Vagina (tissue), 2 donors: Measurements from ENCODE around the gene DNAJB8. TPM values are rescaled to one million over a fixed set of nuclear protein-coding genes. Genes with fewer than 3 reads are reported as not detected.

ENCODE experiments used
- DNase-seq, 2 donors: peaks; one replicate each; pipeline ENCODE4 v3.0.0-alpha.2; 2017; ENCODE audit errors: extremely low spot score in 2 of 2
- H3K27ac ChIP-seq: fragments of 200-600 bp; sonication (generic); one replicate; pipeline ENCODE4 v1.5.1; 2019
- H3K27me3 ChIP-seq: fragments of 200-600 bp; sonication (generic); one replicate; pipeline ENCODE4 v1.5.1; 2019
- H3K36me3 ChIP-seq, 2 donors: fragments of 200-600 bp; sonication (generic); one replicate each; pipeline ENCODE4 v1.5.1; 2017 to 2019
- H3K4me1 ChIP-seq: fragments of 200-600 bp; sonication (generic); one replicate; pipeline ENCODE4 v1.5.1; 2019
- H3K4me3 ChIP-seq, 2 donors: fragments of 200-600 bp; sonication (generic); 1 replicate in 1 of 2; 2 replicates in 1 of 2; pipeline ENCODE4 v1.5.1; 2016 to 2019
- H3K9me3 ChIP-seq: fragments of 200-600 bp; sonication (generic); one replicate; pipeline ENCODE4 v1.5.1; 2019
- POLR2A ChIP-seq, 2 donors: fragments of 450-650 bp; IDR thresholded peaks; one replicate each; pipeline ENCODE4 v1.6.1; 2017; ENCODE audit warnings: antibody characterized with exemption in 2 of 2, mild to moderate bottlenecking in 2 of 2, moderate library complexity in 2 of 2
- POLR2AphosphoS5 ChIP-seq, 2 donors: sonication (generic); formaldehyde crosslinking; IDR thresholded peaks; one replicate each; pipeline ENCODE4 v1.9.0; 2017; ENCODE audit warnings: antibody characterized with exemption in 2 of 2, mild to moderate bottlenecking in 2 of 2, low read depth in 1 of 2; ENCODE audit not compliant: insufficient read depth in 1 of 2
- intact Hi-C: fragments of 100-400 bp; cut with DNase I; formaldehyde crosslinking; loops from one replicate; pipeline ENCODE4 v1.15.1; 2023
- total RNA-seq: library from RNA; depleted of rRNA; stranded (reverse); fragments of >200 nt; gene quantifications from one replicate; pipeline ENCODE4 v1.2.3, GENCODE V29; 2016
- TF ChIP-seq, protein P1 (sequence below), 3 experiments: fragments of 450-650 bp in 2 of 3; fragments of 200-600 bp in 1 of 3; sonication (generic) in 1 of 3; IDR thresholded peaks; one replicate each; pipeline ENCODE4 v1.5.1; 2017 to 2019; ENCODE audit warnings: antibody characterized with exemption in 3 of 3, mild to moderate bottlenecking in 2 of 3, moderate library complexity in 2 of 3

The DNAJB8 gene
- total RNA-seq, 1 donor from 2014 or later, result not detected

DNA sequence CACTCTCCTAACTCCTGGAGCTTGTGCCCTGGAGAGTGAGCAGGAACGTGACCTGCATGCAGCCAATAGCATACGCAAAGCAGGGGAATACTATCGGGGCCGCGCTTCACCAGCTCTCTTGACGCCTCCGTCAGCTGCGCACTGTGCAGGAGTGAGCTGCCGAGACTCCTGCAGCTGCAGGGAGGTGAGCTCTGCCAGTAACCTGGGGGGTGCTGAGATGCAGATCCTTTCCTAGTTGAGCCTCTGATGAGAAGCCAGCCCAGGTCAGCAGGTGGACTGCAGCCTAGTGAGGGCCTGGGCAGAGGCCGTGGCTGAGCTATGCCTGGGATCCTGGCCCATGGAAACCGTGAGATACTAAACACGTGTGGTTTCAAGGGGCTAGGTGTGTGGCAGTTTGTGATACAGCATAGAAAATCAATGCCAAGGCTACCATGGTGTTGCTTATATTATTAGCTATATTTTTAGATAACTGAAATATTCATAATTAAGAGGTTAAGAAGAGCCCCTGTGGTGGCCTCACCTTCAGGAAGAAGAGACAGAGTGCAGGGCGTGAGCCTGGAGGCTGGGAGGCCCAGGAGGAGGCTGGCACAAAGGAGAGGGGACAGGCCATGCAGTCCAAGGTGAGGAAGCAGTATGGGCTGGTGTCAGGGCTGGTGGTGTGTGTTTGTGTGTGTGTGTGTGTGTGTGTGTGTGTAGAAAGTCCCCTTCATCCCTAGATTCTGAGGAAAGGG is 5.9 kb upstream of the DNAJB8 start:
- TF ChIP-seq POLR2AphosphoS5 (IDR thresholded peaks at IDR 0.05; ENCODE audit: insufficient read depth in 1 of 2, low read depth in 1 of 2), result no peak
- no peak for TF ChIP-seq POLR2A (IDR thresholded peaks at IDR 0.05)
- TF ChIP-seq, protein P1, sequence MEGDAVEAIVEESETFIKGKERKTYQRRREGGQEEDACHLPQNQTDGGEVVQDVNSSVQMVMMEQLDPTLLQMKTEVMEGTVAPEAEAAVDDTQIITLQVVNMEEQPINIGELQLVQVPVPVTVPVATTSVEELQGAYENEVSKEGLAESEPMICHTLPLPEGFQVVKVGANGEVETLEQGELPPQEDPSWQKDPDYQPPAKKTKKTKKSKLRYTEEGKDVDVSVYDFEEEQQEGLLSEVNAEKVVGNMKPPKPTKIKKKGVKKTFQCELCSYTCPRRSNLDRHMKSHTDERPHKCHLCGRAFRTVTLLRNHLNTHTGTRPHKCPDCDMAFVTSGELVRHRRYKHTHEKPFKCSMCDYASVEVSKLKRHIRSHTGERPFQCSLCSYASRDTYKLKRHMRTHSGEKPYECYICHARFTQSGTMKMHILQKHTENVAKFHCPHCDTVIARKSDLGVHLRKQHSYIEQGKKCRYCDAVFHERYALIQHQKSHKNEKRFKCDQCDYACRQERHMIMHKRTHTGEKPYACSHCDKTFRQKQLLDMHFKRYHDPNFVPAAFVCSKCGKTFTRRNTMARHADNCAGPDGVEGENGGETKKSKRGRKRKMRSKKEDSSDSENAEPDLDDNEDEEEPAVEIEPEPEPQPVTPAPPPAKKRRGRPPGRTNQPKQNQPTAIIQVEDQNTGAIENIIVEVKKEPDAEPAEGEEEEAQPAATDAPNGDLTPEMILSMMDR (IDR thresholded peaks at IDR 0.05), result no peak
- Histone ChIP-seq H3K4me3 (no peak overlapping the region), H3K27me3 (no peaks in the 10 kb centered on the region), H3K36me3 (no peaks in the 10 kb centered on the region), H3K9me3 (no peaks in the 10 kb centered on the region), H3K4me1 (no peaks in the 10 kb centered on the region), H3K27ac (no peak overlapping the region)
- intact Hi-C loops, result no loop called here
- DNase-seq, result no peak

DNA sequence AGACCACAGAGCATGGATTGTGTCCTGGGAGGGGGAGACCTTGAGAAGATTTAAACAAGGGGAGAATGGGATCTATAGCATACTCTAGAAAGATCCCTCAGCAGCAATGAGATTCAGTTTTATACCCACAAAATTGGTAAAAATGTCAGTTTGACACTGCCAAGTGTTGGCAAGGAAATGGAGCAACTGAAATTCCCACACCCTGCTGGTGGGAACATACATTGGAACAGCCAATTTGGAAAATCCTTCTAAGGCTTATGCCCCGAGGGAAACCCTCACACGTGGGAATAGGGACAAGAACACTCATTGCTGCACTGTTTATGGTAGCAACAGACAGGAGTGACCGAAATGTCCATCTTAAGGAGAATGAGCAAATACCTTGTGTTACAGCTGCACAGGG is 5.0 kb upstream of the DNAJB8 start:
- H3K4me1 ChIP-seq, result no peaks in the 10 kb centered on the region
- H3K27ac ChIP-seq, result no peak overlapping the region
- no peaks in the 10 kb centered on the region for H3K36me3 ChIP-seq
- no peaks in the 10 kb centered on the region for H3K27me3 ChIP-seq
- TF ChIP-seq, protein P1 (IDR thresholded peaks at IDR 0.05), result no peak
- TF ChIP-seq POLR2A (IDR thresholded peaks at IDR 0.05), result no peak
- TF ChIP-seq POLR2AphosphoS5 (IDR thresholded peaks at IDR 0.05; ENCODE audit: insufficient read depth in 1 of 2, low read depth in 1 of 2), result no peak
- no peaks in the 10 kb centered on the region for H3K9me3 ChIP-seq
- intact Hi-C loops, result no loop called here
- no peak overlapping the region for H3K4me3 ChIP-seq
- no peak for DNase-seq

DNA sequence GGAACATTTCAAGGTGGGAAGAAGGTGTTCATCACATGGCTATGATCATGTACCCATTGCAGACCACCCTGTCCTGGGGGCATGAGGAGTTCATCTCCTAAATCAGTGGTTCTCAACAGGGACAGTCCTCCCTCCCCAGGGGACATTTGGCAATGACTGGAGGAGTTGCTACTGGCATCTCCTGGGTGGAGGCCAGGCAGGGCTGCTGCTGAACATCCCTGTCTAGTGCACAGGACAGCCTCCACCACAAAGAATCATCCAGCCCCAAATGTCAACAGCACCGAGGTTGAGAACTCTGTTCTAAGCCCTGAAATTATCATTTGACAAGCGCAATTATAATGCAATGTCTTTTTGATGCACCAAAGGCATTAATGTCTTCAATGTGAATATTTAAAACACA is 4.4 kb upstream of the DNAJB8 start:
- H3K27ac ChIP-seq, result no peak overlapping the region
- H3K4me1 ChIP-seq, result no peaks in the 10 kb centered on the region

DNA sequence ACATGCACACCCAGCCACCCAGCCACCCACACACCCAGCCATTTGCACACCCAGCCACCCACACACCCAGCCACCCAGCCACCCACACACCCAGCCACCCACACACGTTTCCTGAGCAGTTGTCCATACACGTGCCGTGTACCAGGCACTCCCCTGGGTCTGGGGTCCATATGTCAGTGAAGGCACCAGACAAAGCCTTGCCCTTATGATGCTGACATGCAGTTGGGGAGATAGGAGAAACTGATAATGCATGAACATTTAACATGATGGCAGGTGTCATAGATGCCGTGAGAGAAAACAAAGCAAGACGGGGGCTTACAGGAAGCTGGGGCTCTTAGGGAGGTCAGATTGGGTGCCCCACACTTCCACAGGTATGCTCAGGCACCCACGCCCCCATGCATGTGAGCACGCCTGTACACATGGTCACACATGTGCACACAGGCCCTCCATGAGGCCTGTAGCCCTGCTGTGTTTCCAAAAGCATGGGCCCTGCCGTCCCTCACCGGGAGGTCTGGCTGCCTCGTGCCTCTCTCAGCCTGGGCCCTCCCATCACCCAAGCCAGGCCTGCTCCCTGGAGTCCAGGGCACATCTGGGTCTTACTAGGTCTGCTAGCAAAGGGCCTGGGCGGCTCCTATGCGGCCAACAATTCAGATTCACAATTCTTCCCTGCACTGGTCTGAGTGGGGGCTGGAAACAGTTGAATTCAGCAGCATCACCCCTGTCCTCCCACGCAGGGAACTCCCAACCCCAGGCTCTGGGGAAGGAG is 3.6 kb upstream of the DNAJB8 start:
- H3K9me3 ChIP-seq, result no peaks in the 10 kb centered on the region
- no peaks in the 10 kb centered on the region for H3K4me1 ChIP-seq
- H3K27ac ChIP-seq, result no peak overlapping the region
- H3K4me3 ChIP-seq, result no peak overlapping the region
- H3K36me3 ChIP-seq, result no peaks in the 10 kb centered on the region
- H3K27me3 ChIP-seq, result no peaks in the 10 kb centered on the region
- TF ChIP-seq POLR2A (IDR thresholded peaks at IDR 0.05) (no peak), POLR2AphosphoS5 (IDR thresholded peaks at IDR 0.05; ENCODE audit: insufficient read depth in 1 of 2, low read depth in 1 of 2) (no peak)
- TF ChIP-seq, protein P1 (IDR thresholded peaks at IDR 0.05), result no peak
- no peak for DNase-seq
- intact Hi-C loops, result no loop called here

More for the DNA sequence above, 4.4 kb upstream of the DNAJB8 start:
- no peak for DNase-seq
- Histone ChIP-seq H3K4me3 (no peak overlapping the region), H3K36me3 (no peaks in the 10 kb centered on the region), H3K9me3 (no peaks in the 10 kb centered on the region), H3K27me3 (no peaks in the 10 kb centered on the region)
- intact Hi-C loops, result no loop called here
- TF ChIP-seq POLR2AphosphoS5 (IDR thresholded peaks at IDR 0.05; ENCODE audit: insufficient read depth in 1 of 2, low read depth in 1 of 2), result no peak
- no peak for TF ChIP-seq POLR2A (IDR thresholded peaks at IDR 0.05)
- TF ChIP-seq, protein P1 (IDR thresholded peaks at IDR 0.05), result no peak

DNA sequence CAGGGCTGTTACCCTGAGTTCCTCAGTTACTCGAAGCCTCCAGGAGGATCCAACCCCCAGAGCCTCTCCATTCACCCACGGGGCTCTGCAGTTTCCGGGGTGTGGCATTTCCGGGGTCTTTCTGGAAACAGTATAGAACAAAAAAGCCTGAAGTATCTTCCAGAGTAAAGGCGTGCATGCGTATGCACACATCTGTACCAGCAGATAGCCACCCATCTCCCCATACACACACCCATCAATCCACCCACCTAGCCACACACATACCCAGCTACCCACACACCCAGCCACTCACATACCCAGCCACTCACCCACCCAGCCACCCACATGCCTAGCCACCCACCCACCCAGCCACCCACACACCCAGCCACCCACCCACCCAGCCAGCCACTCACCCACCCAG is 2.9 kb upstream of the DNAJB8 start:
- DNase-seq, result no peak
- no peaks in the 10 kb centered on the region for H3K27me3 ChIP-seq
- no peak overlapping the region for H3K4me3 ChIP-seq
- no peaks in the 10 kb centered on the region for H3K4me1 ChIP-seq
- no peaks in the 10 kb centered on the region for H3K36me3 ChIP-seq
- H3K9me3 ChIP-seq, result no peaks in the 10 kb centered on the region
- no peak overlapping the region for H3K27ac ChIP-seq
- intact Hi-C loops, result no loop called here
- no peak for TF ChIP-seq POLR2A (IDR thresholded peaks at IDR 0.05)
- no peak for TF ChIP-seq POLR2AphosphoS5 (IDR thresholded peaks at IDR 0.05; ENCODE audit: insufficient read depth in 1 of 2, low read depth in 1 of 2)
- TF ChIP-seq, protein P1 (IDR thresholded peaks at IDR 0.05), result no peak
